ENCODE measurements around the gene ADGRL1.

The ADGRL1 gene

DNA sequence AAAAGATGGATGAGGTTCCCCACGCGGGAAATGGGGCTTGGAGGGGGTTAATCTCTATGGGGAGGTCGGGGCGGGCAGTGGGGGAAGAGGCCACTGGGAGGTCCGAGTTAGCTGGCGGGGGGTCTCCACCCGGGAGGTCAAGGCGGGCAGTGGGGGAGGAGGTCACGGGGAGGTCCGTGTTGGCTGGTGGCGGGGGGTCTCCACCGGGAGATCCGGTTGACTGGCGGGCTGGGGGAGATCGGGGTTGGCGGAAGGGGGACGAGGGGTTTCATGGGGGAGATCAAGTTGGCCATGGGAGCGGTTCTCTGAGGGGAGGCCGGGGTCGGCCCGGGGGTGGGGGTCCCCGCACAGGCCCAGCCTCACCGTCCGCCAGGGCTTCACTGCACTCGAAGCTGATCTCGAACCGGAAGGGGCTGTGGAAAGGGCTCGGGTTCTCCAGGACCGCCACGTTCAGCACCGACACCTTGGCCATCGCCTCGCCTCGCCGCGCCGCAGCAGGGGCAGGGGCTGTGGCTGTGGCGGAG lies 69.9 kb downstream of the ADGRL1 start:
- no peak for DNase-seq

- DNase-seq, result no peak
Measured at GRCh38 chr19:14135355-14135754, 70.6 kb downstream of the ADGRL1 start.

- no peak for DNase-seq
Measured at GRCh38 chr19:14127929-14128509, 78.0 kb downstream of the ADGRL1 start.

DNA sequence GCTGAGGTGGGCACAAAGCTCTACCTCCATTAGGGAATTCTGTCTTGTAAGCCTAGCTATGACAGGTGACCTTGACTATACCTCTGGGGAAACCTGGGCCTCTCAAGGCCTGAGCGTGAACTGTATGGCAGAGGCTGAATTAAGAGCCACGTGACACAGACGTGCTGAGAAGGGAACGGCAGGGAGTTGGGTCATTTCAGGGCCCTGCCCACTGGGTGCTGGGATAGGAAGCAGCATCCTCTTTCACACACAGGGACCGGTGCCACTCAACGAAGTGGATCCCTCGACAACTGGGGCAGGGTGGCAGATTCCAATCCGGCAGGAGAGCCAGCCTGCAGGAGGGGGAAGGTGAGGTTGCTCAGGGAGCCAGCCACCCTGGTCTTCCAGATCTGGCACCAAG lies 78.8 kb downstream of the ADGRL1 start:
- DNase-seq, result no peak

- DNase-seq, result no peak
Measured at GRCh38 chr19:14122924-14123323, 83.0 kb downstream of the ADGRL1 start.

DNA sequence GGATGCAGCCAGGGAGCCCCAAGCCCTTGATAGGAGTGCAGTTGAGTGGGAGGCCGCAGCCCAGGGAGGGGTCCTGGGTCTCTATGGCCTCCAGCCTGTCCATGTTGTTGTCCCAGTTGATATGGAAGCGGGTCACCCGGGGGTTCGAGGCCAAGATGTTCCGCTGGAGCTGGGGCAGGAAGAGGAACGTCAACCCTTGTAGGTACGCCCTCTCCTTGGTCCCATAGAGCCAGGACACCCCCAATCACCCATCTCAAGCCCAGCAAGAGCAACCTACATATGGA lies 85.5 kb downstream of the ADGRL1 start:
- DNase-seq, result no peak

DNA sequence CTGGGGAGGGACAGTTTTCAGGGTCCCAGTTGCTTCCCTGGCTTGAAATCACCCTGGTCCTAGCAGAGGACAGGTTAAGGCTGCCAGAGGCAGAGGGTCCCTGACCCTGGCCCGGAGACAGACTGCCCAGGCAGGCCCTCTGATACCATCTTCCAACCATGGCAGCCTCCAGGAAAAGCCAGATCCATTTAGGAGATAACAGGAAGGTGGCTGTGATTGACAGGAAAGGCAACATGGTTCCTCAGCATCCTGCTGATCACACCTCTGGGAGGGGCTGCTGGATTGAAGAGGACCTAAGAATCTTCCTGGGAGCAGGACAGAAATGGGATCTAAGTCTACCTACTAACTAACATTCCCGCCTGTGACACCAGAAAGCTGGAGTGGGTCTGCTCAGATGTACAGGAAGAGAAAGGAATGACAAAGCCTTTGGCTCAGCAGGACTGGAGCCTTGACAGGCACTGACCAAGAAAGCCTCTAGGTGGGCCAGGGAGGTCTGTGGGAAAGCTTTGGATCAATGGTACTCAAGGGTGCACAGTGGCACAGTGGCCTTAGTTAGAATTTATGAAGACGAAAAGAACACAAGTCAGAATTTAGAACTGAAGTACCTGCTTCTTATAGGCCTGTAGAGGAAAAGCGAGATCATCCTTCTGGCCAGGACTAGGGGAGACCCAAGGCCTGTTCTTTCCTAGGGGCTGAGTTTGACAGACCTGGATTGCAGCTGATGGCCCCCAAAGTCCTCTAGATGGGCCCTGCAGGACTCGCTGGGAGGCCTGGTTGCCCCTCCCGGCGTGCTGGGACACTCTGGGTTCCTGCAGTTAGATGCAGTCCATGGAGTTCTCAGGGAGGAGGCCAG lies 86.1 kb downstream of the ADGRL1 start:
- DNase-seq, result no peak

DNA sequence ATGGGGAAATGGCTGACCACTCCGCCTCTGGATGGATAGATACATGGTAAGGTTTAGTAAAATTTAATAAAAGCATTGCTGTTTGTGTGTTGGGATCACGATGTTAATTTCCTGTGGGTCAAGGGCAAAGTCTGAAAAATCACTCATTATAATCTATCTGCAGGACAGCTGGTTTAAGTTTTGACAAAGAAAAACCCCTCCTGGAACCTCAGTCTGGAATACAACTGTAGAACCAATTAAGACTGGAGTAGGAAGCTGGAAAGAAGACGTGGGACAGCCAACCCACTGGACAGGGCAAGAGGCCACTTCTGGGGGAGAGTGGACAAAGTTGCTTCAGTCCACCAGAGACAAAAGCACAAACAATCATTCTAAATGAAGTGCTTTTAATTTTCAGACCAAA lies 86.8 kb downstream of the ADGRL1 start:
- no peak for DNase-seq

- peak; percentile 55 for DNase-seq
Measured at GRCh38 chr19:14118165-14119051, 87.6 kb downstream of the ADGRL1 start.

GRCh38 chr19:14117668-14118164 lies 88.3 kb downstream of the ADGRL1 start, which contains the start of gene PRKACA:
Gene PRKACA (minus strand): TSS chr19:14117762. CDS start chr19:14117547, 215 bp downstream.
- peak; percentile 98 for DNase-seq

DNA sequence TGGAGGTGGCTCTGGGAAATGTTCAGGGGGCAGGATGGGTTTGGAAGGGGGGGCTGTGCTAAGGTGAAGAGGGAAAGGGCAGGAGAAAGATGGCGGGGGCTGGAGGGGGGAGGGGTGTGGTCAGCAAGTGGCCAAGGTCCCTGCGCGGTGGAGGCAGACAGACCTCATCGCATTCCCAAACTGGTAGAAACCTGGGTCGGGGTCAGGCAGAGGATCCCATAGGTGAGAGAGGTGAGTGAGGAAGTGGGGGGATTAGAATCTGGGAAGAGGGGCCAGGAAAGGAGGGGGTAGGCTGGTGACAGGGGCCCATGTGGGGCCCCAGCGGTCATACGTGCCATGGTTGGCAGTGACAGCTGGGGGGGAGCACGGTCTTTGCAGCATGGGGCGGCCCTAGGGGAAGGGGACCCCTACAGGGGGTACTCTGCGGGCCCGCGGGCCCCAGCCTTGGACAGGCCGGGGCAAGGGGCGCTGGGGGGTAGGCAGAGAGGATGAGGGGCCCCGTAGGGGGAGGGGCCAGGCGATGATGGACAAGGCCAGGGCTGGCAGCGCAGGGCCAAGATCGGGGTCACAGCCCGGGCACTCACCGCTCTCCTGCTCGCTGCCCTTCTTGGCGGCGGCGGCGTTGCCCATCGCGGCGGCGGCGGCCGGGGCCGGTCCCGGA lies 88.9 kb downstream of the ADGRL1 start:
- no peak for DNase-seq

DNA sequence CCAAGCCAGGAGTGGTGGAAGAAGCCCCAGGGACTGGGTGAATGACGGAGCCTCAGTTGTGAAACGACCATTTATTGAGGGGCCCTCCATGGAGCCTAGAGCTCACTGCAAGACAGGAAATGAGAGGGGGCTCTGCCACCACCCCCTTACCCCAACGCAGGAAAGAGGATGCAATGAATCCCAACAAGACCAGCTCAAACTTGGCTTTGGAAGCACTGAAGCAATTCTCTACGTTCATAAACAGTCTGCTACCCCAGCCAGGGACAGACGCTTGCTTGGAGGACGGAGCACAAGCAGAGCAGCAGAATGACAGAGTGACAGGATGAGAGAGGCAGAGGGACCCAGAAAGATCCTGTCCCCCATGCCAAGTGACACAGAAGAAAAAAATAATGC lies 89.4 kb downstream of the ADGRL1 start:
- no peak for DNase-seq

- DNase-seq, result no peak
Measured at GRCh38 chr19:14115756-14116155, 90.2 kb downstream of the ADGRL1 start.

GRCh38 chr19:14114854-14115253 lies 91.1 kb downstream of the ADGRL1 start:
- peak; percentile 59 for DNase-seq

GRCh38 chr19:14114439-14114838 lies 91.5 kb downstream of the ADGRL1 start:
- DNase-seq, result no peak

DNA sequence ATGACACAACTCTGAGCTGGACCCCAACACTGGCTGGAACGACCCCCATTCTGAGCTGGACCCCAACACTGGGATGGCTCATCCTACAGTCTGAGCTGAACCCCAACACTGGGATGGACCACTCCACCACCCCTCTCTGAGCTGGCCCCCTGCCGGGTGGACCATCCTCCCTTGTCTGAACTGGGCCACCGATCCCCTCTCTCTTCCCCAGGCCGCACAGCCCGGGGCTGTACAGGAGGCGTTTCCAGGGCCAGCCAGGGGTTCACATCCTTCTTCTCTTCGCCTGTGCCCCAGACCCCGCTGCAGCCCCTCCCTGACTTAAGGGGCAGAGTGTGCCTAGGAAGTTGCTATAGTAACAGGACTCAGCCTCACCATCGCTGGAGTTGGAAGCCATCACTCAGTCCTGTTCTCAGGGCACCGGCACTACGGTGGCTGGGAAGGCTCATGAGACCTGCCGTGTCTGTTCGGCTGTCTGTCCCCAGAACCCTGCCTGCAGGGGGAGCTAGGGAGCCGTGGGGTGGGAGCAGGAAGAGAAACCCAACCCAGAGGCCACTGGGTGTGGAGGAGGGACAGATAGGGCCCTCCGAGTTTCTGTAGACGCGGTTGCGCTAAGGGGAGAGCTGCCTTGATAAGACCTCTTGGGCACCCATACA lies 92.1 kb downstream of the ADGRL1 start:
- DNase-seq, result peak; percentile 64

- no peak for DNase-seq
Measured at GRCh38 chr19:14112809-14113385, 93.1 kb downstream of the ADGRL1 start.

DNA sequence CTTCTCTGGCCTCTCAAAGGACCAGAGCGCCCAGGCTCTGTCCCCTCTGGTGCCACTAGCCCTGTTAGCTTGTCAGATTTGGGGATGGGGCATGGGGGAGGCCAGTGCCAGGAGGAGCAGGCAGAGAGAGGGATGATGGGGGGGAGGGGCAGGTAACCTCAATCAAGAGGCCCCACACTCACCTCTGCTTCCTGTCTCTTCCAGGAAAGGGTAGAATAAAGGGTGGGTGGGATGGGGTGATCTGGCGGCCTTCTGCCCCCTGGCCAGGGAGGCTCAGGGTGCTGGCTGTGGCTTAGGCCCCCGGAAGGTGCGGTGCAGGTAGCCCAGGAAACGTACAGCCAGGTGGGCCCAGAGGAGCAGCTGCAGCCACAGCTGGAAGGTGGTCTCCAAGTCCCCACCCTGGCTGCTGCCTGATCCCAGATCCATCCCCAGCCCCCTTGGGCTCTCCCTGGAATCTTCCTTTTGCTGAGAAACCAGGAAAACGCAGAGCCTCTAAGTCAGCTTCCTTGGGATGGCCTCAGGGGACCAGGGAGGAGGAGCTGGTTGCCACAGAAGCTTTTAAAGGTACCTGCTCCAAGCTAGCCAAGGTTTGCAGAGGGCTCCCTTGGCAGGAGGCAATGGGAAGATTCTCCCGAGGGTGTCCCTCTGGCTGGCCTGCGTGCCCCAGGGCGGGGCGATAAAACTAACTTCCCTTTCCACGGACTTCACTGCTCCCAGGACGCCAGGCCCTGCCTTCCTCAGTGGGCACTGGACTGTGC lies 93.7 kb downstream of the ADGRL1 start:
- DNase-seq, result no peak

GRCh38 chr19:14111486-14111885 lies 94.5 kb downstream of the ADGRL1 start:
- no peak for DNase-seq

GRCh38 chr19:14110650-14111049 lies 95.3 kb downstream of the ADGRL1 start:
- DNase-seq, result no peak

Data from activated T-cell treated with anti-CD3 and anti-CD28 coated beads, Interleukin-2, amount 50 U/mL, for 1 hour (primary cell).